Activated effector memory CD4-positive, alpha-beta T cell treated with anti-CD3 and anti-CD28 coated beads, Interleukin-2, amount 50 U/mL, for 16 hours (primary cell): ENCODE data around the gene SCMH1.
"Not testable (repeated sequence)": the region's sequence is repeated elsewhere in the genome, so short reads cannot be mapped to it uniquely, and the experiment has no call there.

Source experiments
- DNase-seq: peaks from one replicate; pipeline ENCODE4 v3.0.0-alpha.2; 2020

The SCMH1 gene

DNA sequence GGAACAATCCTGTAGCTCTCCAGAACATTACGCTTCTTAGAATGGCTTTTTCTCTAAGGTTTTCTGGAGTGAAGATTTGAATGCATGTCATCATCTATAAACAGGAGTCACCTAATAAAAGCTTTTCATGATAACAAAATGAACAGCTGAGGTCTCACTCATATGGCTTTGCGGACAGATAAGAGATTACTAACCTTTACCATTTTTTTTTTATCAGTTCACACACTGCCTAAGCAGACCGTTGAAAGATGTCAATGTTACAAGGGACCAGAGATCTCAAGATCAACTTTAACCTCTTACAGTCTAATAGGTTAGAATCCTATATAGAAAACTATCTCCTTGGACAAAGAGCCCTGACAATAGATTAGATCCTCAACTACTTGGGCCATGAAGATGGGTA lies 41.4 kb downstream of the SCMH1 start:
- DNase-seq: no peak

DNA sequence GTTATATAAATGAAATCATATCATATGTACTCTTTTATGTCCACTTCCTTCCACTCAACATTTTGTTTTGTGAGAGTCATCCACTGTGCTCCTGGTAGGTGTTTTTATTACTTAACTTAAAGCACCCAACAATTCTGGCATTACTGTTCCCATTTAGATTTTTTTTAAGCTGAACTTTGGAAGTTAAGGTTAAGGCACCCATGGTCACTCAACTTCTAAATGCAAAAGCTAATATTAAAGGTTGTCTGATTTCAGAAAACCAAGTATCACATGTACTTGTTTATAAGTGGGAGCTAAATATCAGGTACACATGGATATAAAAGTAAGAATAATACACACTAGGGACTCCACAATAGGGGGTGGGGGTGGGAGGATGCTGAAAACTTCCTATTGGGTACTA lies 42.7 kb downstream of the SCMH1 start:
- no peak for DNase-seq

DNA sequence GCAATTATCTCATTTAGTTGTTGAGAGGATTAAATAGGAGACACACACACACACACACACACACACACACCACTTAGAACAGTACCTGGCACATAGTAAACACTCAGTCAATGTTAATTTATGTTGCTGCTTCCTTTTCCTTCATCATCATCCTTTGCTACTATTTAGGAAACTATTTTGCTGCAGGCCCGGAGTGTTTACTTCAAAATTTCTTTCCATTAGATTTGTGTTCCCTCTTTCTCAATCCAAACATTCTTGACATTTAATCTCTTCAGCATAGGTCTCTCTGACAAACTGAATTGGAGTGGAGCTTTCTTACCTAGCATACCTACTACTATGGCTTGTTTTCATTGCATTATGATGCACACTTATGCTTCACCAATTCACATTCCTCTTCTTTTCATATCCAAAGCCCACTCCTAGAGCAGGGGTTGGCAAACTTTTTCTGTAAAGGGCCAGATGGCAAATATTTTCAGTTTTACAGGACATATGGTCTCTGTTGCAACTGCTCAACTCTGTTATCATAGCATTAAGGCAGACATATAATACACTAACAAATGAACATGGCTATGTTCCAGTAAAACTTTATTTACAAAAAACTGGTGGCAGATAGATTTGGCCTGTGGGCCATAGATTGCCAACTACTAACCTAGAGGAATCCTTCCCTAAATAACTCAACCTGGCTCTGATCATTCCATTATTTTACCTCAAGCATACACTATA lies 49.5 kb downstream of the SCMH1 start:
- no peak for DNase-seq

GRCh38 chr1:41184446-41184845 lies 57.7 kb downstream of the SCMH1 start:
- no peak for DNase-seq

GRCh38 chr1:41178230-41178629 lies 63.9 kb downstream of the SCMH1 start:
- DNase-seq: not testable (repeated sequence)

- DNase-seq: no peak
Measured at GRCh38 chr1:41175546-41175945, 66.6 kb downstream of the SCMH1 start.

GRCh38 chr1:41174170-41174569 lies 67.9 kb downstream of the SCMH1 start:
- DNase-seq: no peak

- DNase-seq: no peak
Measured at GRCh38 chr1:41173651-41174050, 68.5 kb downstream of the SCMH1 start.

DNA sequence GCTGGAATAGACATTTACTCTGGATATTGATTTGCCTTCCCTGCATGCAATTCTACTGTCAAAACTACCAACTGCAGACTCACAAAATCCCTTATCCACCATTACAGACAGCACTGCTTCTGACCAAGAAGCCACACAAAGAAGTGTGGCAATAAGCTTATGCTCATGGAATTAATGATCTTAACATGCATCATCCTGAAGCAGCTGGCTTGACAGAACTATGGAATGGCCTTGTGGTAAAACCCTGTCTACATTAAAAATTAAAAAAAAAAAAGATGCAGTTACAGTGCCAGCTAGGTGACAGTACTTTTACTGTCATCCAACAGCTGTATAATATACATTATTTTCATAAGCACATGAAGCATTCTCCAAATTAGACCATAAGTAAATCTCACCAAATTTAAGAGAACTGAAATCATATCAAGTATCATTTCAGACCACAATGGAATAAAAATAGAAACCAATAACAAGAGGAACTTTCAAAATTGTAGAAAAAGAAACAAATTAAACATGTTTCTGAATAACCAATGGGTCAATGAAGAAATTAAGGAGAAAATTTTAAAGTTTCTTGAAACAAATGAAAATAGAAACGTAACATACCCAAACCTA lies 70.7 kb downstream of the SCMH1 start:
- no peak for DNase-seq

GRCh38 chr1:41169799-41170180 lies 72.3 kb downstream of the SCMH1 start:
- DNase-seq: no peak

GRCh38 chr1:41169066-41169798 lies 72.9 kb downstream of the SCMH1 start:
- no peak for DNase-seq

GRCh38 chr1:41167667-41168066 lies 74.4 kb downstream of the SCMH1 start:
- DNase-seq: no peak

GRCh38 chr1:41164727-41165126 lies 77.4 kb downstream of the SCMH1 start:
- no peak for DNase-seq

- no peak for DNase-seq
Measured at GRCh38 chr1:41162441-41162840, 79.7 kb downstream of the SCMH1 start.

DNA sequence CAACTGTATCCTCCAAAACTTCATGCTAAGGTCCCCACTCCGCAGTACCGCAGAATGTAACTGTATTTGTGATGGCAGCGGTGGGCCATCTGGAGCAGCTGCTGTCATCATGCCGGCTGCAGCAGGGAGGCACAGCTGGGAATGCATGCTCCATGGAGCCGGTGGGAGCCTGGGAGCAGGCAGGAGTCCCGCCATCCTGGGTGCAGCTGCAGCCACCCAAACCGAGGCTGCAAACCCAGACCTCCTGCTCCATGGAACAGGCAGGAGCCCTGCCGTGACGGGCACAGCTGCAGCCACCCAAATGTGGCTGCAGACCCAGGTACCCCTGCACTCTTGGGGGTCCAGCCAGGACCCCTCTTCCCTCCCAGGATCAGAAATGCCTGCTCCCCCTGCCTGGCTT lies 80.3 kb downstream of the SCMH1 start:
- DNase-seq: no peak

- DNase-seq: no peak
Measured at GRCh38 chr1:41160498-41161110, 81.5 kb downstream of the SCMH1 start.

DNA sequence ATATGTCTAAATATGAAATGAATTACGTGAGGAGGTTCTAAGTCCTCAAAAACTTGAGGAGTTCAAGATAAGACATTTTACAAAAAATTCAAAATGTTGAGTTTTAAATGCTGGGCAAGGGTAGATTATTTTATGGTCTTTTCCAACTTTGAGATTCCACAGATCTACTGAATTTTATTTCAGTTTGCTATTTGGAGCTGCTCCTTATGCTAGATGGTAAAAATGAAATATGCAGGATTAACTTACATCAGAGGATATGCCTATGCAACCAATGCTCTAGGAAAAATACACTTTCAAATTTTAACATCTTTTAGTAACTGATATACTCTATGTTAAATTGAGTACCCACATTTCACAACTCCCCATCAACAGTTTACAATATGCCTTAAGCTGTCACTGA lies 83.1 kb downstream of the SCMH1 start:
- DNase-seq: no peak

GRCh38 chr1:41158147-41158875 lies 83.8 kb downstream of the SCMH1 start:
- no peak for DNase-seq

DNA sequence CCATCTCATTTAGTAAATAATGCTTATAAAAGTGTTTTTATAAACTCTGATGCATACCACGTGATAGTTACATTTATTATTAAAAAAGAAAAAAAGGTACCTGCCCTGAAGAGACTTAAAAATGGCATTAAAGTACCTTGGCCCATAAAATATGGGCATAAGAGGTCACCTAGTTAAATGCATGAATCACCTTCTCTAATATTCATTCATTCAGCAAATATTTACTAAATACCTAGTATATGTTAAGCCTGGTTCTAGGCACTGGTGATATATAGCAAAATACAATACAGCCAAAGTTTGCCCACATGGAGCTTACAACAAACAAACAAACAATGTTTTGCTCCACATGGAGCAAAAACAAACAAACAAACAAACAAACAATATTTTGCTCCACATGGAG lies 87.0 kb downstream of the SCMH1 start:
- DNase-seq: no peak

DNA sequence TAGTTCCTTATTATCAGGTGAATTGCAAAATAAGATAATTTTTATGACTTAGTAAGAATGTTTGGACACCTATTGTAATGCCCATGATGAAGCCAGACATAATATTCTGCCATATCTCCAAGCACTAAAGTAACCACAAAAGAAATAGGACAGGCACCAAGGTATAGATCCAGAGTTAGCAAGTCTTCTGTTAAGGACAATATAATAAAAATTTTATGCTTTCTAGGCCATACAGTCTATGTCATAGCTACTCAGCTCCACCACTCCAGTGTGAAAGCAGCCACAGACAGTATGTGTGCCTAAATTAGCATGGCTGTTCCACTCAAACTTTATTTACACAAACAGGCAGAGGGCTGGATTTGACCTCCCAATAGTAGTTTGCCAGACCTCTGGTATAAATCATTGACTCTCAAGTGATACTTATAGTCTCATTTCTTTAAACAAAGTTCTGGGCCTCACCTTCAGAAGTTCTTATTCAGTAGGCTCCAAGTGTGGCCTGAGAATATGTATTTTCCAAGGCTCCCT lies 88.3 kb downstream of the SCMH1 start:
- DNase-seq: no peak

DNA sequence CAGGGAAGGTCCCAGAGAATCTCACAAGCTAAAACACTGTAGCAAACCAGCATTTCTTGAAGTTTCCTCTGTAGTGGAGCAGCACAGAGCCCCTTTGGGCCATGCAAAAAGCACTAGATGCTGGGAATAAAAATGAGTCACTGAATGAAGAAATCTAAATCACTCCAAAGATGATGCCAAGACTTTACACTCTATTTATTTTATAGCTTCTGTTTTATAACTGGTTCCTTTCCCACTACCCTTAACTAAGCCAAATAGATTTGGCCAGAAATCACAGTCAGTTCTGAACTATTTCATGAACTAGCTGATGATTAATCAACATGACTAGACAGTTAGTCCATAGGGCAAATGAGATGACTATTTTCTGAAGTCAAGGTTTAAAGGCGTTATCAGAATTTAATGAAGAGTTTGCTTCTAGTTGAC lies 89.5 kb downstream of the SCMH1 start:
- DNase-seq: no peak

DNA sequence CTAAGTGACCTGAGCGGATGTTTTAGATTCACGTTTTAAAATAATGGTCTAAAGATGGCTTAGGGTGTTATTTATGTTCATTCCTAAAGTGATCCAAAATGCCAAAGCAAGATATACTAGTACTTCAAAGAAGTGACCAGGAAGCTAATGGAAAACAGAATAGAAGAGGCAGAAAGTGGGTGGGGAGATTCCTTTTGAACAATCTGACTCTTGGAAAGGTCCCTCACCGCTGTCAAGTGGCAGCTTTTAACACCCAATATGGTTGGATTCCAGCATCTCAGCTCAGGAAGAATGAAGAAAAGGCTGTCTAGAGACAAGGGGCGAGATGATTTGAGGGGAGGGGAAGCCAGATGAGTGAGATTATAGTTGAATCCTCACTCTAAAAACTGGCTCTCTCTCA lies 90.3 kb downstream of the SCMH1 start:
- no peak for DNase-seq

DNA sequence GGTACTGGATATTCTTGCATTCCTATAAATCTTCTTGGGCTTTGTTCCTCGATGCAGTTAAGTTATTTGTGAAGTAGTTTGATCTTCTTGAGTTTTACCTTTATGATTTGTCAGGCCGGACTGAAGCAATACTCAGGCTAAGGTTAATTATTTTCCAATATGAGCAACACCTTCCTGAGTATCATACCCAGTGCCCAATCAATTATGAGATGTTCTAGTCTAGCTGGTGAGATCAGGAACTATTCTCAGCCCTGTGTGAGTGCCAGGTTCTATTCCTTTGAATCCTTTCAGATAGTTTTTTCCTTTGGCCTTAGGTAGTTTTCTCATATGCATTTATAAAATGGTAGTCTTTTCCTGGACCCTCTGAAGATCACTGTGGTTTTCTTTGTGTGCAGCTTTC lies 92.5 kb downstream of the SCMH1 start:
- DNase-seq: no peak
